ENCODE results near the gene ENTPD5.
"Not testable (repeated sequence)": the region's sequence is repeated elsewhere in the genome, so short reads cannot be mapped to it uniquely, and the experiment has no call there.

DNA sequence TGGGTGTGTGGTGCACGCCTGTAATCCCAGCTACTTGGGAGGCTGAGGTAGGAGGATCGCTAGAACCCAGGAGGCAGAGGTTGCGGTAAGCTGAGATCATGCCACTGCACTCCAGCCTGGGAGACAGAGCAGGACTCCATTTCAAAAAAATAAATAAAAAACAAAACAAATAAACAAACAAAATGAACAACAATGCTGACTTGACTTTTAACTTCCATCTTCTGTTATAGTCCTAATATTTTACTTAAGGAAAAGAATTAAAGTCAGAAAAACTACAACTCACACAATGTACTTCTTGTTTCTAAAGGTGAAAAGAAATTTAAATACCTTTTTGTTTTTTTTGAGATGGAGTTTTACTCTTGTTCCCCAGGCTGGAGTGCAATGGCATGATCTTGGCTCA lies 13.4 kb downstream of the ENTPD5 start:
- TF ChIP-seq CTCF, POLR2A (IDR thresholded peaks at IDR 0.05): not testable (repeated sequence)
